GM21360 (cell line): ENCODE data around the gene KIAA1217.

ENCODE experiments used
- ATAC-seq: cut with Tn5 transposase; IDR thresholded peaks from one replicate; pipeline ENCODE4 v1.9.1; 2021; ENCODE audit warnings: mild to moderate bottlenecking, moderate library complexity; ENCODE audit not compliant: unreplicated experiment

KIAA1217 gene

DNA sequence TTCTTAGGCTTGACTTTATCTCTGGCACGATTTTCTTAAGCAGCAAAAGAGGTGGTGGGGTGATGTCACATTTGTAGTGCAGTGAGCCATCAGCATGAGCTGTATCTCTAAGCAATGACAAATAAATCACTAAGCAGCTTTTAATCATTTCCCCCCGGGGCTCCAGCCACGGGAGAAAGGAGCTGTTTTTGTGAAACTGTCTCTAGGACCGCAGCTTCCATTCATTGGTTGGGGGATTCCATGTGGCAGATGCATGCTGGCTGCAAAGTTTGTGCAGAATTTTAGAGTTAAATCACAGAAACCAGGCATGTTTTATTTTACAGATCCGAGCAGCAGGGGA lies 464 bp downstream of the KIAA1217 start:
- peak; percentile 32 for ATAC-seq

DNA sequence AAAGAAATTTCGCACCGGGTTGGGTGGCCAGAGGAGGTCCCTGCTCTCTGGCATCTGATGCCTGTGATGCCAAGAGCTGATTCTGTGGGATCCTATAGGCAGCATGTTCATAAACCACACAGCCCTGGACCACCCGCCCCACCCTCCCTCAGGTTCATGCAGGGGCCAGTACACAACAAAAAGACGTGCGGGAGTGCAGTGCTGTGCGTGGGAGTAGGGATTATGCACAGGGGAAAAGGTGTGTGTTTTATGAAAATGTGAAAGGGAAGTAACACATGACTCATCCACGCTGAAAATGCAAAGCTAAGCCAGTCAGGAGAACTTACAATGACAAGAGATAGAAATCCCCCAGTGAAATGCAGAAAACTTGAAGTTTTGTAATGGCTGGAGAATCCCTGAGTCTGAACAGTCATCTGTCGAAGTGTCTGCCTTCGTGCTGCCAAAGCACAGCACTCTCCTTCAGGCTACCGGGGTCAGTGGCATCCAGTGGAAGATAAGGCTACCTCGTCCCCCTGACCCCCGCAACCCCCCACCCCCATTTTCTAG lies 1.1 kb downstream of the KIAA1217 start:
- ATAC-seq, result peak; percentile 66

DNA sequence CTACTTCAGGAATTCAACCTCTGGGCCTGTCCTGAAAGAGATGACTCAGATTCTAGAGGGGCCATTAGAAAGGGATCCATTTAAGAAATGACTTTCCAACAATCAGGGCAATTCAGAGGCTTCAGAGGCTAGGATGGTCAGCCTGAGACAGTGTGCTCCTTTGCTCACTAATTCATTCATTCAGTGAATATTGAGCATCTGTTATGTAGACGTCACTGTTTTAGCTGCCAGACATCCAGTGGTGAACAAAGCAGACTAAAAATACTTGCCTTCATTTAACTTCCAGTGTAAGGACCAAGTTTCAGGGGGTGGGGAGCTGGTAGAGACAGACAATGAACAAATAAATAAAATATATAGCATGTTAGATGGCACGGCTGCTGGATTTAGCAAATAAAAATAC lies 1.6 kb downstream of the KIAA1217 start:
- peak; percentile 19 for ATAC-seq

GRCh38 chr10:24213266-24213665 lies 4.3 kb downstream of the KIAA1217 start:
- no peak for ATAC-seq

DNA sequence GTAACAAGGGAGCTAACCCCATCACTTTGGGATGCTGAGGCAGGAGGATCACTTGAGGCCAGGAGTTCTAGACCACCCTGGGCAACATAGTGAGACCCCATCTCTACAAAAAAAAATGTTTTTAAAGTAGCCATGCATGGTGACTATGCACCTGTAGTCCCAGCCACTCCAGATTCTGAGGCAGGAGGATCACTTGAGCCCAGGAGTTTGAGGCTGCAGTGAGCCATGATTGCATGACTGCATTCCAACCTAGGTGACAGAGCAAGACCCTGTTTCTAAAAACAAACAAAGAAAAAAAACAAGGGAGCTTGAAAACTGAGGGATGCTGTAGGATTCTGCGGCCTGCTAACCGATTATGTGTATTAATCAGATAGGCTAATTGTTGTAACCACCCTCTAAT lies 4.9 kb downstream of the KIAA1217 start:
- no peak for ATAC-seq

GRCh38 chr10:24214762-24215161 lies 5.8 kb downstream of the KIAA1217 start:
- ATAC-seq, result no peak

- ATAC-seq, result no peak
Observed at GRCh38 chr10:24215196-24215595, 6.3 kb downstream of the KIAA1217 start.

DNA sequence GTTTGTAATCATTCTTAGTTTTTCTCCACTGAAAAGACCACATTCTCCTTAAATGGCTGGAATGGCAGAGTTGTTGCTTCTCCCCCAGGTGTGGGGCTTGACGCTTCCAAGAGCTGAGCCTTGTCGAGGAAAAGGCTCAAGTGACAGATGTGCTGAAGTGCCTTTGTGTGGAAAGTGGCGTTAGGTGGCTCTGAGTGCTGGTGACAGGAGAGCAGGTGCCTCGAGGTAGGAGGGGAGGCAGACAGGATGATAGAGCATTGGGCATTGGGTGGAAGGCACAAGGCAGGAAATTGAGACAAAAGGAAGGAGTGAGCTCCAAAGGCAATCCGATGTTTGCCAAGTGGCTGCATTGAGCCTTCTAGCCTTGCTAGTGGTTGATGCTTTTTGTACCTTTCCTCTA lies 6.7 kb downstream of the KIAA1217 start:
- ATAC-seq, result no peak

- no peak for ATAC-seq
Observed at GRCh38 chr10:24219963-24220362, 11.0 kb downstream of the KIAA1217 start.

GRCh38 chr10:24223341-24223740 lies 14.4 kb downstream of the KIAA1217 start:
- ATAC-seq, result no peak

DNA sequence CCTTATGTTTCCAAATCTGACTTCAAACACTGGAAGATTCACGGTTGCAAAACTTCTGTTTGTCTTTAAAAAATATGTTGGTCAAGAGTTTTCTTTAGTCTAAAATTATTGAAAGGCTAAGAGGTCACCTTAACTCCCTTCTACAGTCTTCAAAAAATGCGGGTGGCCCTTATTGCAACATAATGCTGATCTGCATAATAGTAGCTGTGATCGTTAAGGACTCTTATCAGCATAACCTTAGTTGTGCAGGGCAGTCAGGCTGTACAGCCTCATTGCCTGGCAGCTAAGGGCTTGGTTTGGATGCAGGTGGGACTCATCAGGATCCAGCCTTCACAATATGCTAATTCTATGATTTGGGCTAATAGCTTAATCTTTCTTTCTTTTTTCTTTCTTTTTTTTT lies 15.0 kb downstream of the KIAA1217 start:
- ATAC-seq, result no peak

DNA sequence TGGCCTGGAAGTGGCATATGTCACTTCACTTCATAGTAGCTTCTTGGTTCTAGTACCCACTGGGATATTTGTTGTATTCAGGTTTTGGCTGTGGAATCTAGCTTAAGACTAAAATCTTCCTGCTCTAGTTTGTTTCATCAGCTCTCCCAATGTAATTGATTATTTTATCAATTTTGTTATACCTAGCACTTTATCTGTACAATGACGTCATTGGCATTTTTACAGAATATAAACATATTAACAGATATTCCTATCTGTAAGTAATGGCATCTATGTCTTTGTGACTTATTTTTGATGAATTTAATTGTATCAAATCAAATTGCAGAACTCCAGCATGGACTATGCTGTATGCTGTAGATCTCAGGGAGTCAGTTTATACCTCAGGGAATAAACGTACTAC lies 19.7 kb downstream of the KIAA1217 start:
- ATAC-seq, result no peak

GRCh38 chr10:24229909-24230308 lies 21.0 kb downstream of the KIAA1217 start:
- ATAC-seq, result no peak

DNA sequence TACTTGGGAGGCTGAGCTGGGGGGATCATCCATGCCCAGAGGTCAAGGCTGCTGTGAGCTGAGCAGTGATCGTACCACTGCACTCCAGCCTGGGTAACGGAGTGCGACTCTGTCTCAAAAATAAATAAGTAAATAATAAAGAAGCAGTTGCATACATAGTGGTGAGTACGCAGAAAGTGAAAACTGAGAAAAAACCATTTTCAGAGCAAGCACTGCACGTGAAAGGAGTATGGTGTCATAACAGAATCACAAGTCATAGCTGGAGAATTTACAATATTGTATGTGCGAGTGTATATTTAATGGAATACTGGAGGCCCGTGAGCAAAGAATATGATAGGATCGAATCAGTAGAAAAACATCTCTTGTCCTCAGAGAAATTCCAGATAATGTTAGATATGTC lies 22.3 kb downstream of the KIAA1217 start:
- no peak for ATAC-seq

DNA sequence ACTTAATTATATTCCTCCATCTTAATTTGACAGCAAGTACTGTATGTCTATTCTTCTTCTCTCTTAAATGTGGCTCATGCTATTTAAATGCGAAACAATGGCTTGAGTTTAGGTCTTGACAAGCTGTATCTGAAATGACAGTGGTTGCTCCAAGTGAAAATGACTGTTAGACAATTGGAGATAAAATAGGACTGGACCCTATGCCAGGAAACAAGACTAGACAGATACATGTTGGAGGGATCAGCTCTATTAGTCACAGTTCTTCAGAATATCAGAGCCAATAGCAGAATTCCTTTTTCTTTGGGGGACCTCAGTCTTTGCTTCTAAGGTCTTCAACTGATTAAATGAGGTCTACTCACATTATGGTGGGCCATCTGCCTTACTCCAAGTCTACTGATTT lies 25.8 kb downstream of the KIAA1217 start:
- no peak for ATAC-seq

DNA sequence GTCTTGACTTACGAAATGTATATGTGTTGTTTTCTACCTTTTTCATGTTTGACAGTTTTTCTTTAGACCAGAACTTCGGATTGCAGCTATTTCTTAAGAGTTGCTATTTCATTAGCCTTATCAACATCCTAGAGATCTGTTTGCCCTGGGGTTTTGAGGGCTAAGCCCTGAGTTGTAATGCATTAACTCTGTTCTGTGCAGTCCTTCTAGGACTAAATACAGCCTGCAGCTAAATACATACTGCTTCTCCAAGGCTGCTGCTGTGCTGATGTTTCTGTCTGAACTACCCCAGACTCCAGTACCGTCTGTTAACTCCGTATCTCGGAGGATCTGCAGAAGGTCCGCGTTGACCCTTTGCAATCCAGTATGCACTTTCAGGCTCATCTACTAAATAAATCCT lies 26.5 kb downstream of the KIAA1217 start:
- no peak for ATAC-seq

GRCh38 chr10:24237801-24238395 lies 29.0 kb downstream of the KIAA1217 start:
- no peak for ATAC-seq

DNA sequence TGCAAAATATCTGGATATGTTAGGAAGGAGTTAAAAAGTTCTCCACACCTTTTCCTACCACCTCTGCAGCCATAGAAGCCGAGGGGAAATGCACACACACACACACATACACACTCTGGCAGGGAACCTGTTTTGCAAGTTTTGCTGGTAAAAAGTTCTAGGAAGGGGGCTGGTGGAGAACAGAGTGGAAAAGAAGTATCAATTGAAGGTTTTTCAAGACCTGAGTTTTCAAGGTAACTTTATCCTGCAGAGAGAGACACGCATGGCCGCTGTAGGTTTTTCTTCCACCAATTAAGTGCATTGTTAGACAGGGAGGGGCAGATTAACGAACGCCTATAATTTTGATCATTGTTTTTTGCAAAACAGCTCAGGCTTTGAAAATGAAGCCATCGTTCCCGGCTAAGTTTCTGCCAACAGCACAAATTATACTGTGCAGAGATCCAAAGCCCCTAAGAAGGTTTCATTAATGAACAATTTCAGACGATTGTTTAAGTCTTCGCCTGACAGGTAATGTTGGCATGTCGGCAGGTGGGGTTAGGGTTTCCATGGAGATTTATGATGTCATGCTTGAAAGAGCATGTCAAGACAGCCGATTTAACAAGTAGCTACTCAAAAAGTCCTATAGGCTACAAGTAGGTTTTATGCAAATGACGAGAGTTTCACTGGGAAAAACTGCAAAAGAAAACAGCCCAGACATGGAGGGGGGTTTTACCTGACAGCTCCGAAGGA lies 29.7 kb downstream of the KIAA1217 start:
- no peak for ATAC-seq

- ATAC-seq, result no peak
Observed at GRCh38 chr10:24239289-24240040, 30.5 kb downstream of the KIAA1217 start.

DNA sequence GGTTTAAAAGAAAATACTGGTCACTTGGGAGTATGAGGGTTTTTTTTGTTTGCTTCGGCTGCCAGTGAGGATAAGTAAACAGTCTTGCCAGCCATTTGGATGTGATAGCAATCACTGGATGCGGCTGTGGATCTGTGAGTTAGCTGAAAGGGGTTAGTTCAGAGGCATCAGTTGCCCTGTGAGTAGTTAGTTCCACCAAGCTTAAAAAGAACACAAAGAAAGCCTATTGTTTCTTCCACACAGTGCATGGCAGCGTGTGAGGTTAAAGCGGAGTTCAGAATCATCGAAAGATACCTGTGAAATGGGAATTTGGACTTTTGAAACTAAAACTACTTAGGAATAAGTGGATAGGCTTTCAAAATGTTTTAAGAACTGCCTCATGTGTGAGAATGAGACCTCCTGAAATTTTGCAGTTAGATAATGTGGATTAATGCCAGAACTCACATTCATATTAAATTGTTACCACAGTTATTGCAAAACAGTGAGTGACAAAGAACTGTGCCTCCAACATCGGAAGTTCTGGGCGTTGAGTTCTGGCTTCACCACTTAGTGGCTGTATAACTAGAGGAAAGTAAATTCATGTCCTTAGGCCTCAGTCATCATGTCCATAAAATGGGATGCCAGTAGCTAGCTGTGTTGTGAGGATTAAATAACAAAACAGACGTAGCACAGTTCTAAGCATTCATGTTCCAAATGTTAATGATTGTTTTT lies 31.3 kb downstream of the KIAA1217 start:
- ATAC-seq, result no peak

DNA sequence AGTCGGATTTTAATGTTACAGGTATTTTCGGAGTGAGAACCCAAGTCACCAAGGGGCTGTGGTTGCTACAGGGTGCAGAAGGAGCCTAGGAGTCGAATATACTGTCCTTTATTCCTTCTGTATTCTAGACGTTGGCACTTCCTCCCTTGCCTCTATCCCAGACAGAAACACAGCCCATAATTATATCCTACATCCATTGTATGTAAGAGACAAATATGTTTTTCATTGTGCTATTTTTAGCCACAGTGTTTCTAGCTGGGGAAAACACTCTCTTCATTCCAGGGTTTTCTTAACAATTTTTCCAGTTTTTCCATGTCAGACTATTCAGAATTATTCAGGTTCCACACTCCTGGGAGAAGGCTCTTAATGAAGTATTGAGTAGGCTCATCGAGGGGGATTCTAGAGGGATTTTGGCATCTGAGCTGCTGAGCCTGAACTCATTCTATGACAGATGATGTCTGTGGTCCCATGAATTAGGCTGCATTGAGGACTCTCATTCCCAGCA lies 32.6 kb downstream of the KIAA1217 start:
- no peak for ATAC-seq
